Vein endothelial cell (primary cell): ENCODE results near the gene ANKRD66. TPM values are rescaled to one million over a fixed set of nuclear protein-coding genes. Genes with fewer than 3 reads are reported as not detected.

ENCODE experiments used
- total RNA-seq: library from RNA; depleted of rRNA; stranded (reverse); fragments of >200 nt; gene quantifications from 2 replicates; pipeline ENCODE4 v1.2.3, GENCODE V29; 2012

ANKRD66 gene
- total RNA-seq, result not detected in 2 replicates

GRCh38 chr6:46746696-46747095, at the start of gene ANKRD66:
Gene ANKRD66 (plus strand): TSS chr6:46746933. CDS start chr6:46751949, 5,016 bp downstream.

GRCh38 chr6:46734867-46735719, 11.6 kb upstream of the ANKRD66 start, which contains the start of gene PLA2G7:
Gene PLA2G7 (minus strand): TSS chr6:46735375. CDS start chr6:46722891, 12,484 bp downstream.

GRCh38 chr6:46793138-46793537, 46.4 kb downstream of the ANKRD66 start, which contains the start of gene MEP1A:
Gene MEP1A (plus strand): TSS chr6:46793389. CDS start chr6:46793399, 10 bp downstream.

Other genes with a start within 250 kb of the ANKRD66 start
- gene CYP39A1, start 94.1 kb upstream of the ANKRD66 start, total RNA-seq, result 0.33 and 0.38 TPM in 2 replicates
- 1.3 and 2.2 TPM in 2 replicates for gene SLC25A27, start 94.0 kb upstream of the ANKRD66 start, total RNA-seq
- gene TDRD6, start 59.0 kb upstream of the ANKRD66 start, total RNA-seq, result under 0.01 TPM in 2 replicates
- under 0.01 and 0.19 TPM in 2 replicates for gene PLA2G7, start 11.6 kb upstream of the ANKRD66 start, total RNA-seq
- gene MEP1A, start 46.5 kb downstream of the ANKRD66 start, total RNA-seq, result not detected in 2 replicates
- 80.0 and 246 TPM in 2 replicates for gene ADGRF5, start 175.0 kb downstream of the ANKRD66 start, total RNA-seq